HG02642 (cell line): ENCODE measurements around the gene PNLIPRP3.

ENCODE experiments used
- ATAC-seq: cut with Tn5 transposase; IDR thresholded peaks from one replicate; pipeline ENCODE4 v1.9.1; 2021; ENCODE audit warnings: mild to moderate bottlenecking; ENCODE audit not compliant: unreplicated experiment, poor library complexity

PNLIPRP3 gene

GRCh38 chr10:116444527-116445142 lies 17.0 kb downstream of the PNLIPRP3 start:
- peak; percentile 88 for ATAC-seq

GRCh38 chr10:116450861-116451260 lies 23.2 kb downstream of the PNLIPRP3 start:
- ATAC-seq, result no peak

- no peak for ATAC-seq
These were observed 24.2 kb downstream of the PNLIPRP3 start for GRCh38 chr10:116451711-116452337.

- no peak for ATAC-seq
These were observed 24.7 kb downstream of the PNLIPRP3 start for GRCh38 chr10:116452338-116452720.

- no peak for ATAC-seq
These were observed 29.8 kb downstream of the PNLIPRP3 start for GRCh38 chr10:116457488-116457887.

GRCh38 chr10:116460219-116460618 lies 32.6 kb downstream of the PNLIPRP3 start:
- ATAC-seq, result no peak

GRCh38 chr10:116461680-116462079 lies 34.0 kb downstream of the PNLIPRP3 start:
- ATAC-seq, result no peak

GRCh38 chr10:116464257-116464656 lies 36.6 kb downstream of the PNLIPRP3 start:
- no peak for ATAC-seq

- no peak for ATAC-seq
These were observed 37.9 kb downstream of the PNLIPRP3 start for GRCh38 chr10:116465546-116465945.

- ATAC-seq, result no peak
These were observed 39.2 kb downstream of the PNLIPRP3 start for GRCh38 chr10:116466715-116467422.

- ATAC-seq, result no peak
These were observed 41.8 kb downstream of the PNLIPRP3 start for GRCh38 chr10:116469437-116469836.

GRCh38 chr10:116470071-116470470 lies 42.4 kb downstream of the PNLIPRP3 start:
- no peak for ATAC-seq

- ATAC-seq, result no peak
These were observed 43.2 kb downstream of the PNLIPRP3 start for GRCh38 chr10:116470768-116471415.

- no peak for ATAC-seq
These were observed 45.2 kb downstream of the PNLIPRP3 start for GRCh38 chr10:116472891-116473290.

GRCh38 chr10:116475866-116476265 lies 48.2 kb downstream of the PNLIPRP3 start:
- no peak for ATAC-seq

- no peak for ATAC-seq
These were observed 48.8 kb downstream of the PNLIPRP3 start for GRCh38 chr10:116476461-116476860.

- no peak for ATAC-seq
These were observed 50.5 kb downstream of the PNLIPRP3 start for GRCh38 chr10:116477986-116478664.

- ATAC-seq, result no peak
These were observed 59.3 kb downstream of the PNLIPRP3 start for GRCh38 chr10:116486770-116487448.

- ATAC-seq, result no peak
These were observed 60.1 kb downstream of the PNLIPRP3 start for GRCh38 chr10:116487522-116488430.
